Measurements from ENCODE around the gene C1QTNF5.

Gene C1QTNF5

GRCh38 chr11:119305556-119306372 lies 34.9 kb downstream of the C1QTNF5 start:
- TF ChIP-seq CTCF (IDR thresholded peaks at IDR 0.05; ENCODE audit: low read depth, low read length, missing control alignments) = no peak
- no peak overlapping the region for H3K4me3 ChIP-seq (ENCODE audit: low read depth, low read length)
- DNase-seq (ENCODE audit: low read depth) = no peak

GRCh38 chr11:119303227-119303718 lies 37.4 kb downstream of the C1QTNF5 start:
- no peak for TF ChIP-seq CTCF (IDR thresholded peaks at IDR 0.05; ENCODE audit: low read depth, low read length, missing control alignments)
- H3K4me3 ChIP-seq (ENCODE audit: low read depth, low read length) = no peak overlapping the region
- no peak for DNase-seq (ENCODE audit: low read depth)

- TF ChIP-seq CTCF (IDR thresholded peaks at IDR 0.05; ENCODE audit: low read depth, low read length, missing control alignments) = no peak
- H3K4me3 ChIP-seq (ENCODE audit: low read depth, low read length) = no peak overlapping the region
- no peak for DNase-seq (ENCODE audit: low read depth)
These were observed 40.3 kb downstream of the C1QTNF5 start for GRCh38 chr11:119300198-119300964.

GRCh38 chr11:119299416-119299815 lies 41.3 kb downstream of the C1QTNF5 start:
- TF ChIP-seq CTCF (IDR thresholded peaks at IDR 0.05; ENCODE audit: low read depth, low read length, missing control alignments) = no peak
- no peak for DNase-seq (ENCODE audit: low read depth)
- no peak overlapping the region for H3K4me3 ChIP-seq (ENCODE audit: low read depth, low read length)

GRCh38 chr11:119298726-119299125 lies 42.0 kb downstream of the C1QTNF5 start:
- H3K4me3 ChIP-seq (ENCODE audit: low read depth, low read length) = no peak overlapping the region
- TF ChIP-seq CTCF (IDR thresholded peaks at IDR 0.05; ENCODE audit: low read depth, low read length, missing control alignments) = no peak
- no peak for DNase-seq (ENCODE audit: low read depth)

- no peak for DNase-seq (ENCODE audit: low read depth)
- TF ChIP-seq CTCF (IDR thresholded peaks at IDR 0.05; ENCODE audit: low read depth, low read length, missing control alignments) = no peak
- no peak overlapping the region for H3K4me3 ChIP-seq (ENCODE audit: low read depth, low read length)
These were observed 42.7 kb downstream of the C1QTNF5 start for GRCh38 chr11:119297938-119298337.
